ENCODE results near the gene HP1BP3.

The HP1BP3 gene

DNA sequence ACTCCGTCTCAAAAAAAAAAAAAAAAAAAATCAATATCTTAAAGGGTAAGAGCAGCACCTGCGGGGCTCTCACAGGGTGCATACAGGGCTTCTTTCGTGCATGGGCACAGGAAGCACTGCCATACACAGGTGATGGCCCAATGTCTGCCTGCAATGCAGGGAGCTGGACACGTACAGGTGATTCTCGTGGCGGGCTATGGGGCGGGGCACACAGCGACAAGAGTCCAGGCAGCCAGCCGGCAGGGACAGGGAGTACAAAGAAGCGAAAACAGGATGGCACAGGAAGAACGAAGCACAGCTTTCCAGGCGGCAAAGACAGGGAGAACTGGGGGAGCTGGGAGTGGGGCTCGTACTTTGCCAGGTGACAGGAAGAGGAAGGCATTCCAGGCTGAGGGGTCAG is 70.9 kb downstream of the HP1BP3 start:
- DNase-seq = no peak
- Mint-ChIP-seq H3K27me3 (peaks cover 53% of the 10 kb centered on the region), H3K27ac (no peak overlapping the region), H3K36me3 (ENCODE audit: low read depth) (no peaks in the 10 kb centered on the region), H3K9me3 (no peaks in the 10 kb centered on the region), H3K4me1 (ENCODE audit: low read depth) (peaks cover 12% of the 10 kb centered on the region), H3K4me3 (no peak overlapping the region)

DNA sequence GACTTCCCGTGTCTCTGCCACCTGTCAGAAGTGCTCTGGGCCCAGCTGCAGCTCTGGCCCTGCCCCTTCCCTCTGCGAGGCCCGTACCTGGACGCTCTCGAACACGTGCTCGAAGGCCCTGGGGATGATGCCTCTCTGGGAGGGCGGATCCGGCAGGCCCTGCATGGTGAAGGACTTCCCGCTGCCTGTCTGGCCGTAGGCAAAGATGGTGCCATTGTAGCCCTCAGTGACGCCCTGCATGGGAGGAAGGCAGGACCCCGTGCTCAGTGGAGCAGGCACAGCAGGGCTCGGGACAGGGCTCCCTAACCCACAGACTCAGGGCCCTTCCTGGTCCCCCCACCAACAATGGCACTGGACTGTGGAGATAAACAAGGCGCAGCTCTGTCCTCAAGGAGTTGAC is 71.7 kb downstream of the HP1BP3 start:
- Mint-ChIP-seq H3K27ac (no peak overlapping the region), H3K9me3 (no peaks in the 10 kb centered on the region), H3K27me3 (peaks cover 53% of the 10 kb centered on the region), H3K36me3 (ENCODE audit: low read depth) (no peaks in the 10 kb centered on the region), H3K4me3 (no peak overlapping the region), H3K4me1 (ENCODE audit: low read depth) (peaks cover 12% of the 10 kb centered on the region)
- DNase-seq = no peak

DNA sequence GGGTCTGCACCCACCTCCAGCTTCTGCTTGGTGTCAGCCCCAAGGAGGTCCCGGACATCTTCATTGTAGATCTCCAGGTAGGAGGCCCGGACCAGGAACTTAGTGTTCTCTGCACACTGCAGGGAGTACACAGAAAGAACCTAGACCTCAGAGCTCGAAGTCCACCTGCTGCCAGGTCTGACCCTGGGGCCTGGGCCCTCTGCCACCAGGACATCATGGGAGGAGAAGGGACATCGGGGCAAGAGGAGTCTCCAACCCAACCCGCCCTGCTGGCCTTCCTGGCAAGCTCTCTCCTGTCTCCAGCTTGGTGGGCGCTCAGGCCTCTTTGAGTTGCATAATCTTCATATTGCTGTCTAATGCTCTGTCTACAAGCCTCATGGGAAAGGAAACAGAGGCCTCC is 73.7 kb downstream of the HP1BP3 start:
- H3K4me1 Mint-ChIP-seq (ENCODE audit: low read depth) = peaks cover 10% of the 10 kb centered on the region
- H3K9me3 Mint-ChIP-seq = no peaks in the 10 kb centered on the region
- H3K27ac Mint-ChIP-seq = no peak overlapping the region
- H3K4me3 Mint-ChIP-seq = no peak overlapping the region
- no peak for DNase-seq
- H3K36me3 Mint-ChIP-seq (ENCODE audit: low read depth) = no peaks in the 10 kb centered on the region
- H3K27me3 Mint-ChIP-seq = peaks cover 38% of the 10 kb centered on the region

DNA sequence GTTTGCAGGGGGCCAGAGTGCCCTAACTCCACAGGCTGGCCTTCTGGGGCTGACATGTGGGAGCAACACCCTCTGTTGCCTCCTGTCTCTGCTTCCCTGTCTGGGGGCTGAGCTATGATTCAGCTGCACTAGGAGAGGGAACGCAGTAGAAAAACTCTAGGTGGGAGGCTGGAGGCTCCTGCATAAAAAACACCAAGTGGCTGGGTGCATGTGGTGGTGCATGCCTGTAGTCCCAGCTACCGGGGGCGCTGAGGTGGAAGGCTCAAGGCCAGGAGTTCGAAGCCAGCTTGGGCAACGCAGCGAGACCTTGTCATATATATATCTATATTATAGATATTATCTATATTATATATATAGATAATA is 74.9 kb downstream of the HP1BP3 start:
- peaks cover 9% of the 10 kb centered on the region for H3K4me1 Mint-ChIP-seq (ENCODE audit: low read depth)
- H3K27ac Mint-ChIP-seq = no peak overlapping the region
- DNase-seq = no peak
- no peak overlapping the region for H3K4me3 Mint-ChIP-seq
- H3K36me3 Mint-ChIP-seq (ENCODE audit: low read depth) = no peaks in the 10 kb centered on the region
- peaks cover 34% of the 10 kb centered on the region for H3K27me3 Mint-ChIP-seq
- no peaks in the 10 kb centered on the region for H3K9me3 Mint-ChIP-seq

DNA sequence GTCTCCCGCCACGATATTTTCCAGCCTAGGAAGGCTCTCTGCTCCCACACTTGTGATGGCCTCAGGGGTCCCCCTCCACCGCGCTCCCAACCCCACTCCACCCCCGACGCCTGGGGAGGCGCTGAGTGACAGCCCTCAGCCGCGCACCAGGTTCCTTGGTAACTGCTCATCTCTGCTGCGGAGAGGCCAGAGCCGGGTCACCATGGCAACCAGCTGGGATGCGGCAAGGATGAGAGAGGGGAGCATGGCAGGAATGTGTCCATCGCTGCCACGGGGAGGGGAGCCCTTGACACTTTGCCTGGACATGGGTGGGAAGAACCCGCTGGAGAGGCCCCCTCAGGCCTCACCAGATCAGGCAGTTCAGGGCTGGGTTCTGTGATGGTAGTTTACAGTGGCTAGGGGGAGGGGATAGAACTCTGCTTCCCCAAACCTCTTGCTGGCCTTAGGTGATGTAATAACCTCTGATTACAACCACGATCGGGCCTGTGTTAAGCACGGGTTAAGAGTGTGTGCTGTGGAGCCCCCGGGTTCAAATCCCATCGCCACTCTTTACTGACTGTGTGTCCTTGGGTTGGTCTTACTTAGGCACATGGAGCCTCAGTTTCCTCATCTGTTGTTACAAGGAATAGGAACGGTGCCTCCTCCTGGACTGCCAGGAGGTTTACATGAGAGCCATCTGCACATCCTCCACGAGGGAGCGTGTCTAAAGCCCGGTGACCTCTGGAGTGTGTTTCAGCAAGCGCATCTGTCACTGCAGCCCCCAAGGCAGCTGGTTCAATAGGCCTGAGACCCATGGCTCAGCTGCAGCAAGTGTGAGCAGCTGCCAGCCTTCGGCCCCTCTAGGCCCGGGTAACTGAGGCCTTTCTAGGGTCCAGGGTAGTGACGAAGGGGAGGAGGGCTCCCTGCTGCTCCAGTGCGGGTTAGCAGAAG is 75.6 kb downstream of the HP1BP3 start:
- H3K27me3 Mint-ChIP-seq = peaks cover 29% of the 10 kb centered on the region
- DNase-seq = no peak
- H3K4me3 Mint-ChIP-seq = no peak overlapping the region
- no peaks in the 10 kb centered on the region for H3K36me3 Mint-ChIP-seq (ENCODE audit: low read depth)
- no peaks in the 10 kb centered on the region for H3K9me3 Mint-ChIP-seq
- peaks cover 4% of the 10 kb centered on the region for H3K4me1 Mint-ChIP-seq (ENCODE audit: low read depth)
- no peak overlapping the region for H3K27ac Mint-ChIP-seq

DNA sequence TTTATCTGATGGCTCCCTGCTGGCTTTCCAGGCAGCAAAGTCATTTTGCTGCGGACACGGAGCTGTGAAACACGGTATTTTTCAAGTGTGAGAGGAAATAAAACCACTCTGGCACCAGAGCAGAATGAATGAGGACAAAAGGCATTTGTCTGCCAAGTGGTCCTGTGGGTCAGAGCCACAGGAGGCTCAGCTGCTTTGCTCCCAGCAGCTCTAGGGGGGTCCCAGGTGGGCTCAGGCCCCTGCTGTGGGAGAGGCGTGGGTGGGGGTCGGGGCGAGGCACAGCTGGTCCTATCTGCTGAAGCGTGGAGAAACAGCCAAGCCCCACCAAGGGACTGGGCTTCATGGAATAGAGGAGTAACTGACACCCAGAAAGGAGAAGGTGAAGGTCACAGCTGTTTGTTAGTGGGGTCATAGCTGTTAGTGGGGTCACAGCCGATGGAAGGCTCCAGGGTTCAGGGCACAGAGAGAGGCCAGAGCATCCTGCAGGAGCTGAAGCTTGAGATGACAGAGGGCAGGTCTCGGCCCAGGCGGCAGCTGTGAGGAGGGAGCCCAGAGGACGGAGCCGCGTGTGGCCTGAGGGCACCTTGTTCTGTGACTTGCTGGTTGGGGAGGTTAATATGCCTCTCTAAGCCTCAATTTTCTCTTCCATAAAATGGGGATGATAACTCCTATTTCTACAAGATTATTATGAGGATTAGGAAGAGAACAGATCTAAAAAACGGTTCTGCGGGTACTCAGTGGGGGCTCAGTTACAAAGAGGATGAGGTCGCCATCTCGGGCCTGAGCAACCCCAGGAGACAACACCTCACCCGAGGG is 76.4 kb downstream of the HP1BP3 start:
- Mint-ChIP-seq H3K36me3 (ENCODE audit: low read depth) (no peaks in the 10 kb centered on the region), H3K4me3 (no peak overlapping the region), H3K27ac (no peak overlapping the region), H3K27me3 (peaks cover 20% of the 10 kb centered on the region), H3K4me1 (ENCODE audit: low read depth) (no peaks in the 10 kb centered on the region), H3K9me3 (no peaks in the 10 kb centered on the region)
- no peak for DNase-seq

DNA sequence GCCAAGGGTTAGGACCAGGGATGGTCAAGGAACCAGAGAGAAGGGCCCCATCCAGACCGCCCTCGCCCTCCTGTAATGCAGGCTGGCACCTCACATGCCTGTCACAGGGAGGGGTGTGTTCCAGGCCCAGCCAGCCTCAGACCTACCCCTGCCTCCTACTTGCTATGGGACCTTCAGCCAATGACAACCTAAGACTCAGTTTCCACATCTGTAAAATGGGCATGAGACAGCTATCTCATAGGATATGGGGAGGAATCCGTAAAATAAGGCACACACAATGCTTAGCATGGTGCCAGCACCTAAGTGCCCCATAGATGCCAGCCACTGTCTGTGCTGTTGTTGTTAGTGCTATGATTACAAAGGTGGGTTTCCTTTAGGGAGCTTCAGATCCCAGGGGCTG is 77.2 kb downstream of the HP1BP3 start:
- no peak for DNase-seq
- H3K27ac Mint-ChIP-seq = no peak overlapping the region
- H3K4me3 Mint-ChIP-seq = no peak overlapping the region
- H3K36me3 Mint-ChIP-seq (ENCODE audit: low read depth) = no peaks in the 10 kb centered on the region
- H3K9me3 Mint-ChIP-seq = no peaks in the 10 kb centered on the region
- no peaks in the 10 kb centered on the region for H3K4me1 Mint-ChIP-seq (ENCODE audit: low read depth)
- H3K27me3 Mint-ChIP-seq = peaks cover 12% of the 10 kb centered on the region

DNA sequence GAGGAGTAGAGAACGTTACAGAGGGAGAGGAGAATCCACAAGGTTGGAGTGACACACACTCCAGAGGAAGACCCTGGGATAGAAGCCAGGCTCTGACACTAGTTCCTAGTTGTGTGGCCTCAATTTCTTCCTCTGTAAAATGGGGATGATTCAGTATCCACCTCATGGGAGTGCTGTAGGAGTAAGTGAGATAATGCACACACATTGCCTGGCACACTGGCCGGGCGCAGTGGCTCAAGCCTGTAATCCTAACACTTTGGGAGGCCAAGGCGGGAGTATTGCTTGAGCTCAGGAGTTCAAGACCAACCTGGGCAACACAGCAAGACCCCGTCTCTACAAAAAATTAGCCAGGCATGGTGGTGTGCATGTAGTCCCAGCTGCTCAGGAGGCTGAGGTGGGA is 78.2 kb downstream of the HP1BP3 start:
- H3K27me3 Mint-ChIP-seq = peaks cover 10% of the 10 kb centered on the region
- no peak overlapping the region for H3K27ac Mint-ChIP-seq
- H3K36me3 Mint-ChIP-seq (ENCODE audit: low read depth) = no peaks in the 10 kb centered on the region
- no peak overlapping the region for H3K4me3 Mint-ChIP-seq
- no peaks in the 10 kb centered on the region for H3K4me1 Mint-ChIP-seq (ENCODE audit: low read depth)
- no peaks in the 10 kb centered on the region for H3K9me3 Mint-ChIP-seq
- no peak for DNase-seq

DNA sequence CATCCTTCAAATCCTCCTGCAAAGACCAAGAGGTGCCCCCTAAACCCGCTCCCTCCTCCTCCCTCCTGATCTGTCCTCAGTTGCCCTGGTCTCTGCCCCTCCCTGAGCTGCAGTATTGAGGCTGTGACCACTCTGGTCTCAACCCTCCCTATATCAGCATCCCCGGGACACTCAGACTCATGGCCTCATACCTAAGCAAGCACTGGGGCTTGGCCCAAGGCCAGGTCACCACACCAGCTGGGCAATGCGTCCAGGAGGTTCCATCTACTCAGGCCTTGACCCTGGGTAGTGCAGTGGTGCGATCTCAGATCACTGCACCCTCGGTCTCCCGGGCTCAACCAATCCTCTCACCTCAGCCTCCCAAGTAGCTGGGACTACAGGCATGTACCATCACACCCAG is 79.0 kb downstream of the HP1BP3 start:
- Mint-ChIP-seq H3K4me1 (ENCODE audit: low read depth) (no peaks in the 10 kb centered on the region), H3K27me3 (peaks cover 4% of the 10 kb centered on the region), H3K27ac (no peak overlapping the region), H3K36me3 (ENCODE audit: low read depth) (no peaks in the 10 kb centered on the region), H3K4me3 (no peak overlapping the region), H3K9me3 (no peaks in the 10 kb centered on the region)
- no peak for DNase-seq

DNA sequence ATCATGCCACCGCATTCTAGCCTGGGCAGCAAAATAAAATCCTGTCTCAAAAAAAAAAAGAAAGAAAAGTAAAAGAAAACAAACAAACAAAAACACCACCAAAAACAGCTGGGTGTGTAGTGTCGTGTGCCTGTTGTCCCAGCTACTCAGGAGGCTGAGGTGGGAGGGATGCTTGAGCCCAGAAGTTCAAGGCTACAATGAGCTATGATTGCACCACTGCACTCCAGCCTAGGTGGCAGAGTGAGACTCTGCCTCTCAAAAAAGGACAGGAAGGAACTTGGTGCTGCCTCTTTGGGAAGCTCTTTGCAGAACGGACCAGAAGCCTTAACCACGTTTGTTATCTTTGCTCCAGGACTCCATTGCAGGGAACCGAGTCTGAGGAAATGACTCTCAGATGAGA is 80.3 kb downstream of the HP1BP3 start:
- H3K9me3 Mint-ChIP-seq = no peaks in the 10 kb centered on the region
- H3K4me1 Mint-ChIP-seq (ENCODE audit: low read depth) = no peaks in the 10 kb centered on the region
- DNase-seq = no peak
- H3K4me3 Mint-ChIP-seq = no peak overlapping the region
- peaks cover 4% of the 10 kb centered on the region for H3K27me3 Mint-ChIP-seq
- no peaks in the 10 kb centered on the region for H3K36me3 Mint-ChIP-seq (ENCODE audit: low read depth)
- H3K27ac Mint-ChIP-seq = no peak overlapping the region

DNA sequence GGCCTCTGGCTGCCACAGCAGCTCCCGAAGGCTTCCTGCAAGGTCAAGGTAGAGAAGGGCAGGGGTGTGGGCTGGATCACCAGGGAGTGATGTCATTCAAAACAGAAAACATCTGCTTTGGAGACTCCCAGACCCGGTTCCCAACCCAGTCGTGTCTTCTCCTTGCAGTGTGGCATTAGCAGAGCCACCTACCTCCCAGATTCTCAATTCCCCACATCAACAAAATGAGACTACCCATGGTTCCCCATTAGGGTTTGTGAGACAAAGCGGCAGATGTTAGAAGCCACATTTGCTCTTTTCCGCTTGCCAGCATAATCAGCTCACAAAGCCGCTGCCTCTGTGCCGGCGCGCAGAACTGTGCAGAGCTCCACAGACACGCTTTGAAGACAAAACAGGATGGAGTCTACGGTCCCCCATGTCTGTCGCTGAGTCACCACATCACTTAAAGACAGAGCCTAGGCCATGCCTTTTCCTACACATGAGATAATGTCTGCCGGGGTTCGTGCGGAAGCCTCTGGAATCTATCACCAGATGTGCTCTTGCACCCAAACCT is 81.8 kb downstream of the HP1BP3 start:
- Mint-ChIP-seq H3K36me3 (ENCODE audit: low read depth) (no peaks in the 10 kb centered on the region), H3K4me3 (no peak overlapping the region), H3K9me3 (no peaks in the 10 kb centered on the region), H3K27me3 (peaks cover 4% of the 10 kb centered on the region), H3K4me1 (ENCODE audit: low read depth) (no peaks in the 10 kb centered on the region), H3K27ac (no peak overlapping the region)
- DNase-seq = no peak

DNA sequence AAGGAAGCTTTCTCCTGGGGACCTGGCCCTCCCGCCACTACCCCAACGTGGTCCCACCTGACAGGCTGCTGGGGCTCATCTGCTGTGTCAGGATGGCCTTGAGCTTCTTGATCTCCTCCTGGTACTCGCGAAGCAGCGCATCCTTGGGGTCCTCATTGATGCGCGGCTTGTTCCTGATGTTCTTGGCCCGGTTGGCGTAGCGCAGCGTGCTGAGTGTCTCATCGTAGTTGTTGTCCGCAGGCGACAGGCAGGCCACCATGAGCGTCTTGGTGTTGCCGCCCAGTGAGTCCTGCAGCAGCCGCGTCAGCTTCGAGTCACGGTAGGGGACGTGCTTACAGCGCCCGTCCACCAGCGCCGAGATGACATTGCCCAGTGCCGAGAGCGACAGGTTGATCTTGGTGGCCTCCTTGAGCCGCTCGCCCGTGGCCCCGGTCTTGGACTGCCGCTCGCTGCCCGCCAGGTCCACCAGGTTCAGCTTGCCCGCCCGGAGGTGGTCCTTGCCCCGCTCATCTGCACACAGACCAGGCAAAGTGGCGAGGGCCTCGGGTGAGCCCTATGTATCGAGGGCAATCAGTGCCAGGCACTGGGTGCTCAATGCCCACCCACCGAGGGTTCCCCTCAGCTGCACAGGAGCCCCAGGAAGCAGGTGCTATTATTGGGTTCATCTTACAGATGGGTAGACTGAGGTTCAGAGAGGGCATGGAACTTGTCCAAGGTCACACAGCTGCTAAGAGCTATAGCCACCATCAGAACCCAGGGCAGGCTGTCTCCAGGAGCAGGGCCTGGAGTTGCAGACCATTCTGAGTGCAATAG is 82.5 kb downstream of the HP1BP3 start:
- H3K36me3 Mint-ChIP-seq (ENCODE audit: low read depth) = no peaks in the 10 kb centered on the region
- peaks cover 4% of the 10 kb centered on the region for H3K27me3 Mint-ChIP-seq
- DNase-seq = no peak
- H3K9me3 Mint-ChIP-seq = no peaks in the 10 kb centered on the region
- no peaks in the 10 kb centered on the region for H3K4me1 Mint-ChIP-seq (ENCODE audit: low read depth)
- no peak overlapping the region for H3K27ac Mint-ChIP-seq
- no peak overlapping the region for H3K4me3 Mint-ChIP-seq

DNA sequence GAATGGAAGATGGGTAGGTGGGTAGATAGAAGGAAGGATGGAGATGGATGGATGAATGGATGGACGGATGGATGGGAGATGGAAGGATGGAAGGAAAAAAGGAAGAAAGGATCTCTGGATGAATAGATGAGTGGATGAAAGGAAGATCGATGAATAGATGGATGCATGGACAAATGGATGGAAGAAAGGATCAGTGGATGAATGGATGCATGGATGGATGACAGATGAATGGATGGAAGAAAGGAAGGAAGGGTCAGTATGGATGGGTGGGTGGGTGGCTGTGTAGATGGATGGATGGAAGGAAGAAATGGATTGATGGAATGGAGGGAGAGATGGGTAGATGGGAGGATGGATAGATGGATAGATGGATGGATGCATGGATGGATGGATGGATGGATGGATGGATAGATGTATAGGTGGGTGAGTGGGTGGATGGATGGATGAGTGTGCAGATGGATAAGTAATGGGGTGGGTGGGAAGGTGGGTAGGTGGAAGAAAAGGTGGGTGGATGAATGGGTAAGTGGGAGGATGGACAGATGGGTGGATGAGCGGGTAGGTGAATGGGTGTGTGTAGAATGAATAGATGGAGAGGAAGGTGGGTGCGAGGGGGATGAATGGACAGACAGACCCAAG is 83.9 kb downstream of the HP1BP3 start:
- no peak overlapping the region for H3K4me3 Mint-ChIP-seq
- no peak for DNase-seq
- no peak overlapping the region for H3K27ac Mint-ChIP-seq
- no peaks in the 10 kb centered on the region for H3K9me3 Mint-ChIP-seq
- peaks cover under 1% of the 10 kb centered on the region for H3K27me3 Mint-ChIP-seq
- H3K4me1 Mint-ChIP-seq (ENCODE audit: low read depth) = no peaks in the 10 kb centered on the region
- no peaks in the 10 kb centered on the region for H3K36me3 Mint-ChIP-seq (ENCODE audit: low read depth)

DNA sequence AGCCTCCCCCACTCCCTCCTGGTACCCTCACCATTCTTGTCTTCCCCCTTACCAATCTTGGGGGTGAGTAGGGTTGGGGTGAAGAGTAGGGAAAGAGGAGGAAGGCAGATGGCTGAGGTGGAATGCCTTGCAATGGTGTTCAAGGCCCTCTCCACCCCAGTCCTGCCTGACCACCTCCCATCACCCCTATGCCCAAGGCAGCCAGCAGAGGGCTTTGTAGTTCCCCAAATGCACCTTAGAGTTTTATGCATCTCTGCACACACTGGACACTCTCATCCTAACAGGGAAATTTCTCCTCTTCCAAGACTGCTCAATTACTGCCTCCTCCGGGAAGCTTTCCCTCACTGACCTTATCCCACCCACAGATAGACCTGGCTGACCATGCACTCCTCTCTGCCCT is 84.7 kb downstream of the HP1BP3 start:
- no peaks in the 10 kb centered on the region for H3K27me3 Mint-ChIP-seq
- no peaks in the 10 kb centered on the region for H3K36me3 Mint-ChIP-seq (ENCODE audit: low read depth)
- no peaks in the 10 kb centered on the region for H3K4me1 Mint-ChIP-seq (ENCODE audit: low read depth)
- H3K4me3 Mint-ChIP-seq = no peak overlapping the region
- no peak for DNase-seq
- H3K27ac Mint-ChIP-seq = no peak overlapping the region
- no peaks in the 10 kb centered on the region for H3K9me3 Mint-ChIP-seq

Data from activated T-cell treated with anti-CD3 and anti-CD28 coated beads, Interleukin-2, amount 50 U/mL, for 24 hours (primary cell).